Activated CD4-positive, alpha-beta T cell treated with anti-CD3 and anti-CD28 coated beads, Interleukin-2, amount 50 U/mL, for 16 hours (primary cell): ENCODE results near the gene ANKRD34A.

Source experiments
- DNase-seq: peaks from one replicate; pipeline ENCODE4 v3.0.0-alpha.2; 2020

ANKRD34A gene

GRCh38 chr1:145964328-145965118 is at the start of gene ANKRD34A, which contains the start of gene POLR3GL:
Gene ANKRD34A (minus strand): TSS chr1:145964575. CDS start chr1:145961759, 2,816 bp downstream.
Gene POLR3GL (plus strand): TSS chr1:145964690. CDS start chr1:145974866, 10,176 bp downstream.
- DNase-seq = peak; percentile 97

GRCh38 chr1:146013559-146013922 is 49.2 kb upstream of the ANKRD34A start:
- DNase-seq = no peak

GRCh38 chr1:146012703-146013558 is 48.6 kb upstream of the ANKRD34A start:
- DNase-seq = peak; percentile 73

GRCh38 chr1:146010126-146010738 is 45.9 kb upstream of the ANKRD34A start:
- no peak for DNase-seq

- no peak for DNase-seq
Observed at GRCh38 chr1:146007489-146008133, 43.2 kb upstream of the ANKRD34A start.

- no peak for DNase-seq
Observed at GRCh38 chr1:146001709-146002108, 37.3 kb upstream of the ANKRD34A start.

GRCh38 chr1:145999321-146000024 is 35.1 kb upstream of the ANKRD34A start:
- no peak for DNase-seq

- no peak for DNase-seq
Observed at GRCh38 chr1:145997718-145998023, 33.3 kb upstream of the ANKRD34A start.

GRCh38 chr1:145997016-145997717 is 32.8 kb upstream of the ANKRD34A start:
- DNase-seq = peak; percentile 68

GRCh38 chr1:145996433-145997015 is 32.1 kb upstream of the ANKRD34A start, which contains the start of gene TXNIP:
Gene TXNIP (minus strand): TSS chr1:145996579. CDS start chr1:145996266, 313 bp downstream.
- DNase-seq = peak; percentile 97

- no peak for DNase-seq
Observed at GRCh38 chr1:145995964-145996432, 31.6 kb upstream of the ANKRD34A start.

- no peak for DNase-seq
Observed at GRCh38 chr1:145995148-145995881, 30.9 kb upstream of the ANKRD34A start.

- no peak for DNase-seq
Observed at GRCh38 chr1:145994391-145995120, 30.2 kb upstream of the ANKRD34A start.

- DNase-seq = no peak
Observed at GRCh38 chr1:145993618-145994390, 29.4 kb upstream of the ANKRD34A start.

- no peak for DNase-seq
Observed at GRCh38 chr1:145992958-145993617, 28.7 kb upstream of the ANKRD34A start.

GRCh38 chr1:145992502-145992936 is 28.1 kb upstream of the ANKRD34A start:
- no peak for DNase-seq

GRCh38 chr1:145991735-145992412 is 27.5 kb upstream of the ANKRD34A start:
- no peak for DNase-seq
